Neuron (in vitro differentiated cells): ENCODE results near the gene ITGB4.

Source experiments
- H2AFZ ChIP-seq: one replicate; pipeline ENCODE4 v1.6.1; 2013; ENCODE audit warnings: low read depth, mild to moderate bottlenecking, inconsistent platforms, low read length, moderate library complexity
- H3K27me3 ChIP-seq: one replicate; pipeline ENCODE4 v1.6.1; 2013; ENCODE audit warnings: low read length; ENCODE audit not compliant: insufficient read depth
- H3K36me3 ChIP-seq: one replicate; pipeline ENCODE4 v1.6.1; 2013; ENCODE audit warnings: low read length; ENCODE audit not compliant: insufficient read depth
- H3K4me1 ChIP-seq: one replicate; pipeline ENCODE4 v1.6.1; 2013; ENCODE audit warnings: low read length; ENCODE audit not compliant: insufficient read depth
- H3K4me3 ChIP-seq: 2 replicates; pipeline ENCODE4 v1.5.1; 2013; ENCODE audit warnings: mild to moderate bottlenecking, low read length, moderate library complexity
- H3K9me3 ChIP-seq: one replicate; pipeline ENCODE4 v1.6.1; 2013; ENCODE audit warnings: low read length

Gene ITGB4

DNA sequence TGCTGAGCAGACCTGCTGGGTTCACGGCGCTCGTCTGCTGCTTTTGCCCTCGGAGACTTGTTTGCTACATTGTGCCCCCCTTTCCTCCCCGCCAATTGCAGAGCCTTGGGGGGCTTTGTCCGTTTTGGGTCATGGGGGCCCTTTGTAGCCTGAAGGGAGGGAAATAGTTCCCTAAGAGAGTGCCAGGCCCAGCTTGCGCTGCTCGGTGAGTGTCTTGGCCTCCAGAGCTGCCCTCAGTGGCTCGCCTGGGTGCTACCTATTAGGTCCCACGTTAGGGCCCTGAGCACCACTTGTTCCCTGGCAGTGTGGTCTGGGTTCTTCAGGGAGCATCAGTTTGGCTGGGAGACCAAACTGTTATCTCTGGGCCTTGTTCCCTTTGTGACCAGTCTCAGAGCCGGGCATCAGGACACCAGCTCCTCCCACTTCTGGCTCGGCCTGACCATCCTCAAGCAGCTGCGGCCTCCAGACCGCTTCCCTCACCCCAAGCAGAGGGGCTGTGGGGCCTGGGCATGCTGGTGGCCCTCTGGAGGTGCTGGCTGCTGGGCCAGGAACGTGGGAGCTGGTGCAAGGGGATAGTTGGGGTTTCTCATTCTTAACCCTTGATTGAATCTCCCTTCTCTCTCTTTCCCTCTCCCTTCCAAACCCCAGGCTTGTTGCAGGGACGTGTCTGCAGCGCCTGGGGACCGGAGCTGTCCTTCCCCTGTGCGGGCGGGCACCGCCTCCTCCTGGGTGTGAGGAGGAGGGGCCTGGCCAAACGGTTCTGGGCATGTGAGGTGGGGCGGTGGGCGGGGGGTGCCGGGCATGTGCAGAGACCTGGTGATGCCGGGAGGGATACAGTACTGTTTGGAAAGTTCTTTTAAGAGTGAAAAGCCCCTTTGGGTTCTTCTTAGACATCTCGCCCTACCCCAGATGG, 16.0 kb upstream of the ITGB4 start:
- H3K36me3 ChIP-seq = peaks cover 84% of the 10 kb centered on the region
- no peak overlapping the region for H2AFZ ChIP-seq
- no peaks in the 10 kb centered on the region for H3K4me1 ChIP-seq
- no peaks in the 10 kb centered on the region for H3K9me3 ChIP-seq
- H3K27me3 ChIP-seq = no peaks in the 10 kb centered on the region
- no peak overlapping the region for H3K4me3 ChIP-seq

DNA sequence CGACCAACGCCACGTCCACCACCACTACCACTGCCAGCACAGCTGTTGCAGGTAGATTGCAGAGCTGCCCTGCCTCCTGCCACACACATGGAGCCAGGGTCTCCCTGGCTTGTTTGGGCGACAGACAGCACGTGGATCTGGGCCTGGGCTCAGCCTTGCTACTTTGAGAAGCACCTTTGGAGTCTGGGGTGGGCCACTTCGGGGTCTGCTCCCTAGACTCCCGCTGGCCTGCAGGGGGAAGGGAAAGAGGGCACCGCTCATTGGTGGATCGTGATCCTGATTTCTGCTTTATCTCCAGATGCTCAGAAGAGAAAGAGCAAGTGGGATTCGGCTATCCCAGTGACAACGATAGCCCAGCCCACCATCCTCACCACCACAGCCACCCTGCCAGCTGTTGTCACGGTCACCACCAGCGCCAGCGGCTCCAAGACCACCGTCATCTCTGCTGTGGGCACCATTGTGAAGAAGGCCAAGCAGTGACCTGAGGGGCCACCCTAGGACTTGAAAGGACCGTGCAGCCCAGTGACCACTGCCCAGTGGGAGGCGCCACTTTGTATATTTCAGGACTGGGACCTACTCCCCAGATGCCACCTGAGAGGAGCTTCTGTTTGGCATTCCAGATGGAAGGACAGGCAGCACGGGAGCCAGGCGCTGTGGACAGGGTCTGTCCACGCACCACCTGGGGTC, 15.1 kb upstream of the ITGB4 start:
- Histone ChIP-seq H3K4me1 (no peaks in the 10 kb centered on the region), H2AFZ (no peak overlapping the region), H3K27me3 (no peaks in the 10 kb centered on the region), H3K4me3 (no peak overlapping the region), H3K36me3 (peaks cover 74% of the 10 kb centered on the region), H3K9me3 (no peaks in the 10 kb centered on the region)

DNA sequence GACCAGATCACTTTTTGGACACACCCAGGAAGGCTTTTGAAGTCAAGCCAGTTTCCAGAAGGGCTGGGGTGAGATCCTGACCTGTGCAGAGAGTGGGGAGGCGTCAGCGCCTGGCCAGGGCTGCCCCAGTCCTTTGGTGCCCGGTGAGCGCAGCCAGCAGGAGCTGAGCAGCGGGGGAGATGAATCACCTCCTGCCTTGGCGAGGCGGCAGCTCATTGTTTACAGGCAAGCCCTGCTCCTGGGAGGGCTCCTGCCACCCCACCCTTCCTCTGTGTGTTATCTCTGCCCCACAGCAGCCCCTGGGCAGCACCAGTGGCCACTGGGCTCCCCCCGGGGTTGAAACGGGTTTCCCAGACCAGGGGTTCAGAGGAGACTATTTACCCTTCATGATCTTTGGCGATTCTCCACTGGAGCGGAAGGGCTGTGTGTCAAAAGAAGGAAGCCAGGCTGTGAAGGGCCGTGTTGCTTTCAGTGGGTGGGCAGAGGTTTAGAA, 14.1 kb upstream of the ITGB4 start:
- H3K4me3 ChIP-seq = no peak overlapping the region
- H2AFZ ChIP-seq = no peak overlapping the region
- H3K36me3 ChIP-seq = peaks cover 66% of the 10 kb centered on the region
- no peaks in the 10 kb centered on the region for H3K4me1 ChIP-seq
- H3K9me3 ChIP-seq = no peaks in the 10 kb centered on the region
- H3K27me3 ChIP-seq = no peaks in the 10 kb centered on the region

- Histone ChIP-seq H3K4me3 (no peak overlapping the region), H3K36me3 (peaks cover 13% of the 10 kb centered on the region), H3K9me3 (no peaks in the 10 kb centered on the region), H2AFZ (no peak overlapping the region), H3K27me3 (no peaks in the 10 kb centered on the region), H3K4me1 (no peaks in the 10 kb centered on the region)
Observed at GRCh38 chr17:75712446-75712845, 8.8 kb upstream of the ITGB4 start.

DNA sequence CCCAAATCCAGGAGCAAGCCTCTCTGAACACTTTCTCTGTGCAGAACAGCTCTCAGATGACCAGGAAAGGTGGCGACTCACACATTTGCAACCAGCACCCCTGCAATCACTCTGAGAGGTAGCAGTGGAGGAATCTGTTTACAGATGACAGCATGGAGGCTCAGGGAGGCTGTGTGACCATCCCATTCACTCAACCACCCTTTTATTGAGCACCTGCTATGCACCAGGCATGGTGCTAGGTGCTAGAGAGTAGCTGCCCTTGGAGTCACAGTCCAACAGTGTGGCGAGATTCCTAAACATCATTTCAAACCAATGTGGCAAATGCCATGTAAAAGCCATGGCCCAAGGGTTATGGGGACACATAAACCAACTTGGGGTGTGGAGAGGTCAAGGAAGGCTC, 1.5 kb upstream of the ITGB4 start:
- Histone ChIP-seq H3K27me3 (peaks cover 65% of the 10 kb centered on the region), H3K4me3 (no peak overlapping the region), H2AFZ (no peak overlapping the region), H3K36me3 (no peaks in the 10 kb centered on the region), H3K9me3 (no peaks in the 10 kb centered on the region), H3K4me1 (no peaks in the 10 kb centered on the region)

DNA sequence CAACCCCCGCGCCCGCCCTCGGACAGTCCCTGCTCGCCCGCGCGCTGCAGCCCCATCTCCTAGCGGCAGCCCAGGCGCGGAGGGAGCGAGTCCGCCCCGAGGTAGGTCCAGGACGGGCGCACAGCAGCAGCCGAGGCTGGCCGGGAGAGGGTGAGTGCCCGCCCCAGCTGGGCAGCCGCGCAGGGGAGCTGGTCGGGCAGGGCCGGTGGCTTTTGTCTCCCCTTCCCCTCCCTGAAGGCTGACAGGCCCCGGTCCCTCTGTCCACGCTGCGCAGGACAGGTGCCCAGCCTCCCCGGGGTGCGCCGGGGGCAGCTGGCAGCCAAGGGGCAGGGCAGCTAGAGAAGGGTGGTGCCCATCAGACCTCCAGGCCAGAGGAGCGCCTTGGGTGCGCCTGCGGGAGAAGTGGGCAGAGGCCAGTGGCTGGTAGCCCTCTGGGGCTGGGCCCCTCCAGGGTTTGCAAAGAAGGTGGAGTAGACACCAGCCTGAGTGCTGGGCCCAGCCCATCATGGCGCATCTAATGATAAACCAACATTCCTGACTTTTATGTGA, 278 bp downstream of the ITGB4 start:
- H3K4me3 ChIP-seq = no peak overlapping the region

DNA sequence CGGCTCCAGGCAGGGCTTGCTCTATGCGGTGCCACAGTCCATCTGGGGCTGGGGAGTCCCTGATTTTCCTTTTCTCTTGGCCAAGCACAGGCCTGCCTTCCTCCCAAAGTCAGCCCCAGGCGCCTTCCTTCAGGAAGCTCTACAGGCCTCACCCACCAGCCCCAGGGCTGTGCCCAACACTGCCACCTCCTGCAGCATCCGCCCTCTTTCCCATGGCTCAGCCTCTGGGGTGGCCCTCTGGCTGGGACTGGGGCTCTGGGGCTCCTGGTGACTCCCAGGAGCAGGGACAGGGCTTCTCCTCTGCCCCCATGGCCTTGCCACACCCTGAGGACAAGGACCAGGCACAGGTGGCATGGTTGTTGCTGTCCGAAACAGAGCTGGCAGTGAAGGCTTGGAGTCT, 817 bp downstream of the ITGB4 start:
- no peaks in the 10 kb centered on the region for H3K4me1 ChIP-seq
- H3K36me3 ChIP-seq = no peaks in the 10 kb centered on the region
- H3K4me3 ChIP-seq = no peak overlapping the region
- H2AFZ ChIP-seq = no peak overlapping the region
- peaks cover 78% of the 10 kb centered on the region for H3K27me3 ChIP-seq
- no peaks in the 10 kb centered on the region for H3K9me3 ChIP-seq

More for the DNA sequence above, 278 bp downstream of the ITGB4 start:
- H3K4me1 ChIP-seq = no peaks in the 10 kb centered on the region
- H2AFZ ChIP-seq = no peak overlapping the region
- H3K27me3 ChIP-seq = peaks cover 77% of the 10 kb centered on the region
- no peaks in the 10 kb centered on the region for H3K9me3 ChIP-seq
- H3K36me3 ChIP-seq = no peaks in the 10 kb centered on the region

DNA sequence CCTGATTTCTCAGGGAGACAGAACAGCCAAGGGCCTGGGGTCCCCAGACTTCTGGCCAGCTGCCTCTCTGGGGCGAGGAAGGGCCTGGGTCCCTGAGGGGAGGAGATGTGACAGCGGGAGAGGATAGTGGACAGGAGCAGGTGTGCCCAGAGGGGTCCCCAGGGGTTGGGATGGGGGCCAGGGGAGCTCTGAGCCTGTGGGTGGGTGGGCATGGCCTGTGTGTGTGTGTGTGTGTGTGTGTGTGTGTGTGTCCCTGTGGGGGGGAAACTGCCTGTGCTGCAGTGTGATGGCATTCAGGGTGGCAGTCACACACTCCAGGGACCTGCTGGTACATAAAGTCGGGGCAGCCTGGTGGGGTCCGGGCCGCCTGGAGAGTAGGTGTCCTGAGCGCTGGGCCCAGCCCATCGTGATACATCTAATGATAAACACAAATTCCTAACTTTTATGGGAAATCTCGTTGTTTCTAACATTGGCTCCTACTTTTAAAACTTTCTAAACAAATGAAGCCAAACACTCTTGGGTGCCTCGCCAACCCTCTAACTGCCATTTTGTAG, 1.4 kb downstream of the ITGB4 start:
- Histone ChIP-seq H2AFZ (no peak overlapping the region), H3K9me3 (no peaks in the 10 kb centered on the region), H3K4me3 (no peak overlapping the region), H3K36me3 (no peaks in the 10 kb centered on the region), H3K27me3 (peaks cover 79% of the 10 kb centered on the region), H3K4me1 (no peaks in the 10 kb centered on the region)

- peaks cover 75% of the 10 kb centered on the region for H3K27me3 ChIP-seq
- H3K4me1 ChIP-seq = no peaks in the 10 kb centered on the region
- H3K4me3 ChIP-seq = no peak overlapping the region
- H3K9me3 ChIP-seq = no peaks in the 10 kb centered on the region
- H2AFZ ChIP-seq = no peak overlapping the region
- H3K36me3 ChIP-seq = no peaks in the 10 kb centered on the region
Observed at GRCh38 chr17:75723171-75723930, 2.1 kb downstream of the ITGB4 start.

DNA sequence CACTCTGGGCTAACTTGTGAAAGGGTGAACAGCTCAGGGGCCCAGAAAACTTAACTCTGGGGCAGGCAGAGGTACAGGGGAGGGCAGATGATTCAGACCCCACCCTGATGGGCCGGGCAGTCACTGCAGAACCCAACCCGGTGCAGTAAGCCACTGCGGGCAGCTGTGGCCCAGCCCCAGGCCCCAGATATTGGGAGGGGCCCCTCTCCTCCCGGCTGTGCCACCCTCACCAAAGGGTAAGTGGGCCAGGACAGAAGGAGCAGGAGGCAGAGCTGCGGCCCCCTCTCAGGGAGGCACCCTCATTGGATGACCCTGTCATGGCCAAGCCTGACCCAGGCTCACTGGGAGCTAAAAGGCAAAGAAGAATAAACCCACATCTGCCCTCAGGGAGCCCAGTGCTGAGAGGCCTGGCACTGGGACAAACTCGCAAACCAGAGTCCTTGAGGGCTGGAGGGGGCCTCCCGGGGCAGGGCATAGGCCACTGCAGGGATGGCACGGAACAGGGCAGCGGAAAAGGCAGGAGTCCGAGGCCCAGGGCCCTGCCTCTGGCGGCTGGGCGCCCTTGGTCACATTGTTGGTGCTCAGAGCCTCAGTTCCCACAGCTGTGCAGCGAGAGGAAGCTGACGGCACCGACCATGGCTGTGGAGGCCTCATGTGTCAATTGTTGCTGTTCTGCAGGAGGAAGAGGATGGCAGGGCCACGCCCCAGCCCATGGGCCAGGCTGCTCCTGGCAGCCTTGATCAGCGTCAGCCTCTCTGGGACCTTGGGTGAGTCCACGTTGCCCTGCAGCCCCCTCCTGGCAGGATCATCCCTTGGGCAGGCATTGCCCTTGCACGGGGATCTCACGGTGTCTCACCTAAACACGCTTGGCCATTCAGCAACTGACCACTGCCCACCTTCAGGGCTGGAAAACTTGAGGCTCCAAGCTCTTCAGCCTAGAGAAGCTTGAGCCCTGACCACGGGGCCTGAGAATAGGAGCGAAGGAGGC, 3.1 kb downstream of the ITGB4 start:
- H3K36me3 ChIP-seq = no peaks in the 10 kb centered on the region
- no peak overlapping the region for H3K4me3 ChIP-seq
- no peaks in the 10 kb centered on the region for H3K9me3 ChIP-seq
- no peak overlapping the region for H2AFZ ChIP-seq
- no peaks in the 10 kb centered on the region for H3K4me1 ChIP-seq
- peaks cover 68% of the 10 kb centered on the region for H3K27me3 ChIP-seq

DNA sequence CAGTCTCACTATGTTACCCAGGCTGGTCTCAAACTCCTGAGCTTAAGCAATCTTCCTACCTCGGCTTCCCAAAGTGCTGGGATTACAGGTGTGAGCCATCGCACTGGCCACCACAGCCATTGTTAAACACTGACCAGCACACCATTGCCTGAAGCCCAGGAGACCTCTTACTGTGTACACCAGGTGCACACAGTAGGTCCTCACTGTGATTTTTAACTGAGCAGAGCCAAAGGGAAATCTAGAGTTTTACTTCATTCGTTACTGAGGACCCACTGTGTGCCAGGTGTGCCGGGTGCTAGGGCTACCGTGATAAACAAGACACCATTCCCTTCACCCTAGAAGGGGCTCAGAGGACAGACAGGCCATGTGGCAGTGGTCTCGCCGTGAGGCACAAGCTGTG, 4.2 kb downstream of the ITGB4 start:
- H3K4me1 ChIP-seq = no peaks in the 10 kb centered on the region
- peaks cover 58% of the 10 kb centered on the region for H3K27me3 ChIP-seq
- H3K9me3 ChIP-seq = no peaks in the 10 kb centered on the region
- no peak overlapping the region for H2AFZ ChIP-seq
- no peak overlapping the region for H3K4me3 ChIP-seq
- no peaks in the 10 kb centered on the region for H3K36me3 ChIP-seq

GRCh38 chr17:75727391-75727790, 6.1 kb downstream of the ITGB4 start:
- H3K9me3 ChIP-seq = no peaks in the 10 kb centered on the region
- H2AFZ ChIP-seq = no peak overlapping the region
- H3K4me3 ChIP-seq = no peak overlapping the region
- H3K4me1 ChIP-seq = no peaks in the 10 kb centered on the region
- H3K27me3 ChIP-seq = peaks cover 39% of the 10 kb centered on the region
- H3K36me3 ChIP-seq = no peaks in the 10 kb centered on the region
